Naive thymus-derived CD4-positive, alpha-beta T cell (primary cell): ENCODE data around the gene PCDH17. TPM values are rescaled to one million over a fixed set of nuclear protein-coding genes. Genes with fewer than 3 reads are reported as not detected.

ENCODE experiments used
- ATAC-seq: fragments of 150-1000 bp; cut with Tn5 transposase; 2 replicates; pipeline ENCODE4 v1.10.0; 2021; ENCODE audit warnings: mild to moderate bottlenecking, moderate library complexity
- CTCF ChIA-PET: fragments of 350-600 bp; sonication (Branson Sonifier 250); formaldehyde crosslinking; loops from one replicate; lab custom pipeline; 2021; ENCODE audit warnings: antibody characterized with exemption; lab: Charles Lee
- POLR2A ChIA-PET: fragments of 350-600 bp; sonication (Branson Sonifier 250); formaldehyde crosslinking; loops from one replicate; lab custom pipeline; 2021; ENCODE audit warnings: antibody characterized with exemption, inconsistent platforms; lab: Charles Lee
- DNase-seq, 9 donors: peaks; one replicate each; pipeline versions ENCODE4 v3.0.0 to v3.0.0-alpha.2; 2020 to 2022; ENCODE audit warnings: mixed read lengths in 1 of 9
- H3K27ac ChIP-seq: one replicate; pipeline ENCODE4 v1.7.0; 2013; ENCODE audit warnings: mild to moderate bottlenecking, low read depth, low read length, moderate library complexity
- H3K27me3 ChIP-seq, 2 donors: one replicate each; pipeline ENCODE4 v1.7.0; 2013; ENCODE audit warnings: low read length in 2 of 2, mild to moderate bottlenecking in 2 of 2, moderate library complexity in 2 of 2; ENCODE audit not compliant: control insufficient read depth in 2 of 2, insufficient read depth in 2 of 2
- H3K36me3 ChIP-seq, 3 experiments: 1 replicate in 2 of 3; 2 replicates in 1 of 3; pipeline ENCODE4 v1.7.0; 2013; ENCODE audit warnings: low read length in 3 of 3, mild to moderate bottlenecking in 3 of 3, moderate library complexity in 1 of 3; ENCODE audit not compliant: insufficient read depth in 3 of 3, control insufficient read depth in 2 of 3
- H3K4me1 ChIP-seq, 2 donors: one replicate each; pipeline ENCODE4 v1.7.0; 2013; ENCODE audit warnings: low read length in 2 of 2, mild to moderate bottlenecking in 2 of 2, moderate library complexity in 1 of 2; ENCODE audit not compliant: control insufficient read depth in 2 of 2, insufficient read depth in 2 of 2
- H3K4me3 ChIP-seq: 2 replicates; pipeline ENCODE4 v1.7.0; 2013; ENCODE audit warnings: mild to moderate bottlenecking, low read length
- H3K9me3 ChIP-seq, 3 experiments: 1 replicate in 2 of 3; 2 replicates in 1 of 3; pipeline ENCODE4 v1.7.0; 2013; ENCODE audit warnings: low read length in 3 of 3; ENCODE audit not compliant: control insufficient read depth in 2 of 3
- H3K27ac Mint-ChIP-seq, 9 donors: one replicate each; pipeline ENCODE4 v1.8.0; 2020 to 2022; ENCODE audit warnings: mixed read lengths in 9 of 9, mild to moderate bottlenecking in 8 of 9, moderate library complexity in 5 of 9, inconsistent platforms in 2 of 9
- H3K27me3 Mint-ChIP-seq, 5 donors: one replicate each; pipeline ENCODE4 v1.8.0; 2021 to 2022; ENCODE audit warnings: mixed read lengths in 5 of 5, mild to moderate bottlenecking in 1 of 5
- H3K36me3 Mint-ChIP-seq, 5 donors: one replicate each; pipeline ENCODE4 v1.8.0; 2020 to 2022; ENCODE audit warnings: mixed read lengths in 5 of 5, mild to moderate bottlenecking in 3 of 5, inconsistent platforms in 1 of 5
- H3K4me1 Mint-ChIP-seq, 7 donors: one replicate each; pipeline ENCODE4 v1.8.0; 2020 to 2022; ENCODE audit warnings: mixed read lengths in 7 of 7, mild to moderate bottlenecking in 3 of 7, inconsistent platforms in 1 of 7
- H3K4me3 Mint-ChIP-seq, 10 donors: one replicate each; pipeline ENCODE4 v1.8.0; 2020 to 2022; ENCODE audit warnings: mild to moderate bottlenecking in 10 of 10, mixed read lengths in 10 of 10, moderate library complexity in 6 of 10, inconsistent platforms in 2 of 10
- H3K9me3 Mint-ChIP-seq, 11 donors: one replicate each; pipeline ENCODE4 v1.8.0; 2020 to 2022; ENCODE audit warnings: mixed read lengths in 11 of 11, mild to moderate bottlenecking in 4 of 11, inconsistent platforms in 1 of 11, moderate library complexity in 1 of 11
- intact Hi-C, 2 donors: fragments of 100-400 bp; cut with micrococcal nuclease; formaldehyde crosslinking; loops; one replicate each; pipeline ENCODE4 v1.15.1; 2023
- polyA plus RNA-seq, 2 donors: library from polyadenylated mRNA; unstranded; fragments of 300-500 nt; fragmentation: Illumina TruSeq; gene quantifications; one replicate each; pipeline ENCODE4 v1.2.3, GENCODE V29; 2021
- total RNA-seq, 6 experiments: library from RNA in 5 of 6; stranded (reverse) in 5 of 6; gene quantifications; 1 replicate in 5 of 6; 2 replicates in 1 of 6; pipeline ENCODE4 v1.2.3 and lab custom pipeline; 2021 to 2026

Gene PCDH17
- total and polyA plus RNA-seq, 7 experiments from 2014 or later: not detected

- no peaks in the 10 kb centered on the region for H3K36me3 Mint-ChIP-seq
- H3K4me1 Mint-ChIP-seq: no peaks in the 10 kb centered on the region
- H3K27ac ChIP-seq: no peak overlapping the region
- ChIA-PET POLR2A (no interaction called here), CTCF (no interaction called here)
- no peaks in the 10 kb centered on the region for H3K36me3 ChIP-seq
- H3K27me3 ChIP-seq: no peaks in the 10 kb centered on the region
- H3K27ac Mint-ChIP-seq: no peak overlapping the region
- no peak overlapping the region for H3K4me3 Mint-ChIP-seq
- H3K4me3 ChIP-seq: no peak overlapping the region
- H3K4me1 ChIP-seq: no peaks in the 10 kb centered on the region
- intact Hi-C loops: no loop called here
- H3K9me3 ChIP-seq: no peaks in the 10 kb centered on the region
- ATAC-seq (no peak), DNase-seq (no peak)
- H3K9me3 Mint-ChIP-seq: peaks cover 0 to 7% (median 3%) of the 10 kb centered on the region in 11 donors
- H3K27me3 Mint-ChIP-seq: no peaks in the 10 kb centered on the region
These were observed 44.0 kb downstream of the PCDH17 start for GRCh38 chr13:57675526-57675925.

- Histone ChIP-seq H3K27me3 (no peaks in the 10 kb centered on the region), H3K27ac (no peak overlapping the region), H3K4me3 (no peak overlapping the region), H3K9me3 (no peaks in the 10 kb centered on the region), H3K4me1 (no peaks in the 10 kb centered on the region), H3K36me3 (no peaks in the 10 kb centered on the region)
- no peaks in the 10 kb centered on the region for H3K27me3 Mint-ChIP-seq
- H3K27ac Mint-ChIP-seq: no peak overlapping the region
- intact Hi-C loops: no loop called here
- H3K36me3 Mint-ChIP-seq: no peaks in the 10 kb centered on the region
- ChIA-PET POLR2A (no interaction called here), CTCF (no interaction called here)
- DNase-seq (no peak), ATAC-seq (no peak)
- no peaks in the 10 kb centered on the region for H3K4me1 Mint-ChIP-seq
- H3K4me3 Mint-ChIP-seq: no peak overlapping the region
- peaks cover 0 to 15% (median 2%) of the 10 kb centered on the region in 11 donors for H3K9me3 Mint-ChIP-seq
These were observed 49.1 kb downstream of the PCDH17 start for GRCh38 chr13:57680609-57681008.

- ChIA-PET POLR2A (no interaction called here), CTCF (no interaction called here)
- Histone ChIP-seq H3K4me3 (no peak overlapping the region), H3K27me3 (no peaks in the 10 kb centered on the region), H3K9me3 (no peaks in the 10 kb centered on the region), H3K4me1 (no peaks in the 10 kb centered on the region), H3K27ac (no peak overlapping the region), H3K36me3 (no peaks in the 10 kb centered on the region)
- Mint-ChIP-seq H3K4me3 (no peak overlapping the region), H3K27me3 (no peaks in the 10 kb centered on the region), H3K4me1 (no peaks in the 10 kb centered on the region), H3K27ac (no peak overlapping the region), H3K9me3 (peaks cover 0 to 10% (median 2%) of the 10 kb centered on the region in 11 donors), H3K36me3 (no peaks in the 10 kb centered on the region)
- intact Hi-C loops: no loop called here
- DNase-seq (no peak), ATAC-seq (no peak)
These were observed 50.7 kb downstream of the PCDH17 start for GRCh38 chr13:57682128-57682716.

- Mint-ChIP-seq H3K9me3 (peaks cover 0 to 16% (median 2%) of the 10 kb centered on the region in 11 donors), H3K27me3 (no peaks in the 10 kb centered on the region), H3K36me3 (no peaks in the 10 kb centered on the region), H3K27ac (no peak overlapping the region), H3K4me3 (no peak overlapping the region), H3K4me1 (no peaks in the 10 kb centered on the region)
- Histone ChIP-seq H3K27ac (no peak overlapping the region), H3K4me1 (no peaks in the 10 kb centered on the region), H3K4me3 (no peak overlapping the region), H3K36me3 (no peaks in the 10 kb centered on the region), H3K27me3 (no peaks in the 10 kb centered on the region), H3K9me3 (no peaks in the 10 kb centered on the region)
- CTCF ChIA-PET: no interaction called here
- POLR2A ChIA-PET: no interaction called here
- no peak for DNase-seq
- ATAC-seq: no peak
- intact Hi-C loops: no loop called here
These were observed 67.3 kb downstream of the PCDH17 start for GRCh38 chr13:57698851-57699250.

- ATAC-seq (no peak), DNase-seq (no peak)
- Mint-ChIP-seq H3K27ac (no peak overlapping the region), H3K27me3 (no peaks in the 10 kb centered on the region), H3K36me3 (no peaks in the 10 kb centered on the region), H3K9me3 (peaks cover 0 to 10% (median 2%) of the 10 kb centered on the region in 11 donors), H3K4me1 (no peaks in the 10 kb centered on the region), H3K4me3 (no peak overlapping the region)
- POLR2A ChIA-PET: no interaction called here
- H3K27me3 ChIP-seq: no peaks in the 10 kb centered on the region
- H3K4me3 ChIP-seq: no peak overlapping the region
- CTCF ChIA-PET: no interaction called here
- H3K27ac ChIP-seq: no peak overlapping the region
- H3K9me3 ChIP-seq: no peaks in the 10 kb centered on the region
- intact Hi-C loops: no loop called here
- no peaks in the 10 kb centered on the region for H3K36me3 ChIP-seq
- H3K4me1 ChIP-seq: no peaks in the 10 kb centered on the region
These were observed 72.5 kb downstream of the PCDH17 start for GRCh38 chr13:57704031-57704430.

GRCh38 chr13:57716295-57716694 is 84.8 kb downstream of the PCDH17 start:
- no peaks in the 10 kb centered on the region for H3K27me3 ChIP-seq
- H3K4me3 Mint-ChIP-seq: no peak overlapping the region
- no peaks in the 10 kb centered on the region for H3K36me3 Mint-ChIP-seq
- no peaks in the 10 kb centered on the region for H3K27me3 Mint-ChIP-seq
- no peaks in the 10 kb centered on the region for H3K4me1 ChIP-seq
- POLR2A ChIA-PET: no interaction called here
- no peaks in the 10 kb centered on the region for H3K4me1 Mint-ChIP-seq
- H3K27ac Mint-ChIP-seq: no peak overlapping the region
- H3K4me3 ChIP-seq: no peak overlapping the region
- no peak overlapping the region for H3K27ac ChIP-seq
- intact Hi-C loops: no loop called here
- CTCF ChIA-PET: no interaction called here
- DNase-seq (no peak), ATAC-seq (no peak)
- H3K9me3 ChIP-seq: no peaks in the 10 kb centered on the region
- no peaks in the 10 kb centered on the region for H3K36me3 ChIP-seq
- H3K9me3 Mint-ChIP-seq: peaks cover 0 to 3% (median 0%) of the 10 kb centered on the region in 11 donors

GRCh38 chr13:57724486-57725272 is 93.1 kb downstream of the PCDH17 start:
- Histone ChIP-seq H3K27me3 (no peaks in the 10 kb centered on the region), H3K4me3 (no peak overlapping the region), H3K9me3 (no peaks in the 10 kb centered on the region), H3K4me1 (no peaks in the 10 kb centered on the region), H3K36me3 (no peaks in the 10 kb centered on the region), H3K27ac (no peak overlapping the region)
- H3K4me3 Mint-ChIP-seq: no peak overlapping the region
- DNase-seq (no peak), ATAC-seq (no peak)
- intact Hi-C loops: no loop called here
- no peak overlapping the region for H3K27ac Mint-ChIP-seq
- H3K27me3 Mint-ChIP-seq: no peaks in the 10 kb centered on the region
- no peaks in the 10 kb centered on the region for H3K36me3 Mint-ChIP-seq
- POLR2A ChIA-PET: no interaction called here
- CTCF ChIA-PET: no interaction called here
- H3K4me1 Mint-ChIP-seq: no peaks in the 10 kb centered on the region
- peaks cover 0 to 9% (median 3%) of the 10 kb centered on the region in 11 donors for H3K9me3 Mint-ChIP-seq
